Islet precursor cell (in vitro differentiated cells): Measurements from ENCODE around the gene HECW1.
A peak's percentile ranks its signal among the peaks of the same experiment; 100 is the strongest.
"Not testable (repeated sequence)": the region's sequence is repeated elsewhere in the genome, so short reads cannot be mapped to it uniquely, and the experiment has no call there.

Experiments
- DNase-seq: peaks from one replicate; pipeline ENCODE4 v3.0.0-alpha.2; 2018

HECW1 gene

GRCh38 chr7:43210539-43210938 is 98.1 kb downstream of the HECW1 start:
- DNase-seq: not testable (repeated sequence)

DNA sequence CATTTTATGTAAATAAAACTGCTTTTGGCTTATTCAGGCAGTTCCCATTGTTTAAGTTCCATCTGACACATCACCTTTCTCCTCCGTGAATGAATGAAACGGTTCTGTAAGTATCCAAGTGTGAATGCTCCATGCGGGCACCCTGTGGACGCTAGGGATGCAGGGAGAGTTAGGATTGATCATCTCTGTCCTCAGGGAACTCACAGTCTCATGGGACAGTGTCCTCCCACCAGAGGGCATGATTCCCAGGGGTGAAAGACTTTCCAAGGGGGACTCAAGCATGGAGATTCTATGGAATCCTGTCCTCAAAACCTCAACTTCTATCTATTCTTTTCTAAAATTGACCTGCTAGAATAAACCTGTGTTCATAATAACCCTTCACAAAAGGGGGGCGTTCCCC is 98.8 kb downstream of the HECW1 start:
- no peak for DNase-seq

DNA sequence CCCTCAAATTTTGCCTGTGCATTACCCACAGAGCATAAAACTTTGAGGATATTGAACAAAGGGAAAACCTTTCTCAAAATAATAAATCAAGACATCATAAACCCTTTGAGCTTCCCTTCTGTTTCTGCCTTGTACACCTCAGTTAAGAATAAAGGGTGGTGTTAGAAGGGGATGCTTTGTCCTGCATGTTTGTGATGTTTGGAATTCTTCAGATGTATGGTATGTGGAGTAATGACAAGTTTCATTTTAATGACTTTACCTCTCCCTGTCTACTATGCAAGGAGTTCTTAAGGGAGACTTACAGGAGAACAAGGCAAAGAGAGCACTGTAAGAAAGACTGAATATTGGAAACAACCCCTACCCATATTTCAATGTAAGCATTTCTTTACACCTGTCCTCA is 99.2 kb downstream of the HECW1 start:
- DNase-seq: no peak

DNA sequence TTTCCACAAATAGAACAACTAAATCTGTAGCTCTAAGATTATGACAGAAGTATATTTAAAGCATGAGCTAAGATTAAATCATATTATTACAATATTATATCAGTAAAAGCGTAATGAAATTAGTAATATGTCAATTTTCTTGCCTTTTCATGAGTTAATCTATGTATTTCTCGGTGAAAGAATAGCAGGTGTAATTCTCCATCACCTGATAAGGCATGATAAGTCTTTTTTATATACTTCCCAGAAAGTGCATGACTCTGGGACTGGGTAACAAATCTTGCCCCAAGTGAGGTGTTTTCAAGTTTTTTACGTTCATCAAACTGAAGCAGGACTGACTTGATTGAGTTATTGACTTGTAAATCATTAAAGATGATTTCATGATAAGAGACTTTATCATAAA is 100.5 kb downstream of the HECW1 start:
- DNase-seq: no peak

GRCh38 chr7:43215061-43215460 is 102.6 kb downstream of the HECW1 start:
- DNase-seq: no peak

DNA sequence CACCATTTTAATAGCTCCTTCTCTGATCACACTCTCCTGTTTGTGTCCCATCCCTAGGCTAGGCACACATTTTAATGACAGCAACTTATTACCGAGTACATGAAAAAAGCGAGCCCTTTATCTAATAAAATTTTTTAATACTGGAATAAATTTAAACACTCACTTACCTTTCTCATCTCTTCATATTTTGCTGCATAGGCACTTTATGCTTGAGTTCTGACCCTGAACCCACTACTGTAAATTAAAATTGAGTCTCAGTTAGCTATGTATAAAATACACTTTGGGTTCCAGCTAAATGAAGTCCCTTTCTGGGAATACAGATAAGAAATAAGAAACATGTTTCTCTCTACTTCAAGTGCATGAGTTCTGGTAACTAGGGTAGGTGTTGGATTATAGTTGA is 104.6 kb downstream of the HECW1 start:
- no peak for DNase-seq

GRCh38 chr7:43218901-43219300 is 106.5 kb downstream of the HECW1 start:
- DNase-seq: not testable (repeated sequence)

- no peak for DNase-seq
These were observed 107.8 kb downstream of the HECW1 start for GRCh38 chr7:43220250-43220649.

DNA sequence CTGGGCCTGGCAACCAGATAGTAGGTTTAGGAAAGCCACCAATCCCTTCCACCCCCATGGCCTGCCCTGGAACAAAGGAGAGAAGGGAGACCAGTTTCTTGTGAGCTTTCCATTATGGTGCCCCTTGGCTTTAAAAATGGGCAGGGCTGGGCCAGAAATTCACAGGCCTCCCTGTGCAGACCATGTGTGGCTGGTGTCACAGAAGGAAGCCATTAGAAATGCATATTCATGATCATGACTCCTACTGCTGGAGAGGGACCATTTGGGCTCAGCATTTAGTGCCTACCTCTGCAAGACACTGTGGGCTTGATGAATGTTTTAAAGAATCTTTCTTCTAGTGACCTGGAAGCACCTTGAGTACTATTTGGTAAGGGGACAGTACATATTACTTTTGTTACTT is 108.3 kb downstream of the HECW1 start:
- DNase-seq: no peak

DNA sequence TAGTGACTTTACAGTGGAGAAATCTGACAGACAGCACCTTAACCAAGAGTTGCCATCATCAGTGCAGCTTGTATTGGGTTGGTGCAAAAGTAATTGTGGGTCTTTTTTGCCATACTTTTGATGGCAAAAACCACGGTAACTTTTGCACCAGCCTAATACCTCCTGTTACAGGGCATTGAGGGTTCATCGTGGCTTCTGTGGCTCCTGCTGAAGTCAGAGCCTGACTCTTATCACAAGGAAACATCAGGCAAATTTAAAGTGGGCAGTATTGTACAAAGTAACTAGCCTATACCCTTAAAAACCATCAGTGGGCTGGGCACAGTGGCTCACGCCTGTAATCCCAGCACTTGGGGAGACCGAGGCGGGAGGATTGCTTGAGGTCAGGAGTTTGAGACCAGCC is 117.4 kb downstream of the HECW1 start:
- DNase-seq: no peak

GRCh38 chr7:43232366-43232765 is 119.9 kb downstream of the HECW1 start:
- DNase-seq: no peak

- DNase-seq: no peak
These were observed 121.6 kb downstream of the HECW1 start for GRCh38 chr7:43234073-43234472.

DNA sequence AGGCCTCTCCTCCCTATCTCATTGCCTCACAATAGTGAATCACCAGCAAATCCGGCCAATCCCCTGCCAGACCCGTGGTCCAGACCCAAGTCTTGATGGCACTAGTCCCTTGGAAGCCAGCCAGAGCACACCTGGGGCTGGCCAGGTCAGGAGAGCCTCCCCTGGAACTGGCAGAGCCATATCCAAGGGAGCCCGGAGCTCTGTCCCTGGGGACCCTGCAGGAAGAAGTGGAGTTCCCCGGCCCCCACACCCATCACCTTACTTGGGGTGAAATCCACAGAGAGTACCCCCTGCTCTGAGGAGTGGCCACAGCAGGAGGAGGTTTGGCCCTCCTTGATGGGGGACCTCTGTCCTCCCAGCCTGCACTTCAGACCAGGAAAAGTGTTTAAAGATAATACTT is 122.5 kb downstream of the HECW1 start:
- DNase-seq: no peak

GRCh38 chr7:43240565-43240964 is 128.1 kb downstream of the HECW1 start:
- DNase-seq: no peak

DNA sequence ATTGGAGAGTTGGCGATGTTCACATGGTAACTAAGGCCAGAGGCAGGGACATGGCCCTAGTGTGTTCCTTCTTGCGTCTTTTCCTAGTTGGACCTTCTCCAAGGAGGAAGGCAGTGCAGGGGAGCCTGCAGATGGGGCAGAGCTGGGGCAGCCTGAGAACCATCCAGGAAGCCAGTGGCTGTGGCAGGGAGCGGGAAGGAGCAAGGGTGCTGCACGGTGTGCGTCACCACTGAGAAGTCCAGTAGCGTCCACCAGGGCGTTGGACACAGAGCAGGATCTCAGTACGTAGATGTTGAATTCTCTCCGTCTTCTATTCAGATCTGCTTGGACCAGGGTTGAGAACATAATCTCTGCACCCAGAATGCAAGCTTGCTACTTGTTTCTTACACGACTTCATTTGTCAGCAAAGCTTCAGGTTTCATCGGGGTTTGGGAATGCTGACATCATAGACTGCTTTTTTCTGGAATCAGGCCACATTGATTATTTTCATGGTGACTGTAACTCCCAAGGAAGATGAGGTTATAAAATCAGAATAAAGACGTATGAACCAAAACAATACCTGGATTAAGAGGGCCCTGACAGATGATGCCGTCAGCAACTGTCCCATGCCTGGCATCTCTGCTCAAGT is 130.3 kb downstream of the HECW1 start:
- no peak for DNase-seq

DNA sequence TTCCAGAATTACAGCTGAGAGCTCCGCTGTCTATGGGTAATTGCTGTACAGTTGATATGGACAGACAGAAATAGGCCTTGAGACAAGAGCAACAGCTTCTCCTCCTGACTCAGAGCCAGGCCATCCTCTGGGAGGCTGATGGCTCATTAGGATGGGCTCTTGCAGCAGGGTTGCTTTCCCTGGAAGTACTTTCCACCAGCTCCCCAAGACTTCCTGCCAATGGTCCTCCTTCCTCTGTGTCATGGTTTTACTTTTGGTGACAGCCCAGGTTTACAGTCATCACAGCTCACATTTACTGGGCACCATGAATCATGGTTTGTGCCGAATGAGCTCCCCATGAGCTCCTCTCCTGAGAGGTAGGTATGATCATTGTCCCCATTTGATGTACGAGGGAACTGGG is 131.8 kb downstream of the HECW1 start:
- no peak for DNase-seq

GRCh38 chr7:43244784-43245183 is 132.3 kb downstream of the HECW1 start:
- no peak for DNase-seq

DNA sequence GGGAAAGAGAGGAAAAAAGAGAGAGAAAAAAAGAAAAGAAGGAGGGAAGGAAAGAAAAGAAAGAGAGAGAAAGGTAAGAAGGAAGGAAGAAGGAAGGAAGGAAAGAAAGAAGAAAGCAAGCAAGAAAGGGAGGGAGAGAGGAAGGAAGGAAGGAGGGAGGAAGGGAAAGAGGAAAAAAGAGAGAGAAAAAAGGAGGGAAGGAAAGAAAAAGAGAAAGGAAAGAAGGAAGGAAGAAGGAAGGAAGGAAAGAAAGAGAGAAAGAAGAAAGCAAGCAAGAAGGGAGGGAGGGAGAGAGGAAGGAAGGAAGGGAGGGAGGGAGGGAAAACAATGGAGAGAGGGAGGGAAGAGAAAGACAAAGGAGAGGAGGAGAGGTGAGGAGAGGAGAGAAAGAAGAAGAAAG is 135.3 kb downstream of the HECW1 start:
- no peak for DNase-seq

DNA sequence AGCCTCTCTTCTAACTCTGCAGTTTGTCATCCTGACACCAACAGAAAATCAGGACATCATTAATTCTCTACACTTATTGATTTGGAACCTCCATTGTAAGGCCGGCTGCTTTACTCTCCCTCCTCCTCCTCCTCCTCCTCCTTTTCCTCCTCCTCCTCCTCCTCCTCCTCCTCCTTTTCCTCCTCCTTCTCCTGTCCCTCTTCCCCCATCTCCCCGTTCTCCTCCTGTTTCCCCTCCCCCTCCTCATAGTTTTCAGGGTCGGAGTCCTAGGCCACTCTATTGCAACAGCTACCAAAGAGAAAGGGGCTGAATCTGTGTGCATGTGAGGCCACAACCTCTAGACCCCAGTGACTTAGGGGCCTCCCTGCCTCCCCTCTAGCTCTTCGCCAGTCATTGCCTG is 136.1 kb downstream of the HECW1 start:
- DNase-seq: no peak

- DNase-seq: no peak
These were observed 136.7 kb downstream of the HECW1 start for GRCh38 chr7:43248961-43249822.

- DNase-seq: no peak
These were observed 137.3 kb downstream of the HECW1 start for GRCh38 chr7:43249823-43250145.

- DNase-seq: peak; percentile 89
These were observed 148.8 kb downstream of the HECW1 start for GRCh38 chr7:43260980-43261878.

- DNase-seq: no peak
These were observed 152.7 kb downstream of the HECW1 start for GRCh38 chr7:43265139-43265538.
